Mesothelial cell of epicardium (in vitro differentiated cells): ENCODE results near the gene OR2AG1. TPM values are rescaled to one million over a fixed set of nuclear protein-coding genes. Genes with fewer than 3 reads are reported as not detected.

Experiments used
- DNase-seq, 2 experiments: peaks; one replicate each; pipeline ENCODE4 v3.0.0; 2021; ENCODE audit warnings: low spot score in 2 of 2; ENCODE audit not compliant: unreplicated experiment in 2 of 2
- H3K27ac Mint-ChIP-seq: 2 replicates; pipeline ENCODE4 v1.8.0; 2021; ENCODE audit warnings: mixed read lengths
- H3K27me3 Mint-ChIP-seq: 2 replicates; pipeline ENCODE4 v1.8.0; 2021; ENCODE audit warnings: low read depth, mixed read lengths
- H3K36me3 Mint-ChIP-seq: 2 replicates; pipeline ENCODE4 v1.8.0; 2021; ENCODE audit warnings: mixed read lengths
- H3K4me1 Mint-ChIP-seq: 2 replicates; pipeline ENCODE4 v1.8.0; 2021; ENCODE audit warnings: mixed read lengths
- H3K4me3 Mint-ChIP-seq: 2 replicates; pipeline ENCODE4 v1.8.0; 2021; ENCODE audit warnings: mild to moderate bottlenecking, moderate library complexity, mixed read lengths
- H3K9me3 Mint-ChIP-seq: 2 replicates; pipeline ENCODE4 v1.8.0; 2021; ENCODE audit warnings: mixed read lengths
- CTCF ChIP-seq: fragments of 200-600 bp; sonication (generic); IDR thresholded peaks from one replicate; pipeline ENCODE4 v1.5.0; 2021; ENCODE audit warnings: antibody characterized with exemption; ENCODE audit not compliant: unreplicated experiment
- total RNA-seq: library from RNA; stranded (reverse); gene quantifications from 3 replicates; pipeline ENCODE4 v1.2.1, GENCODE V29; 2021

The OR2AG1 gene, protein sequence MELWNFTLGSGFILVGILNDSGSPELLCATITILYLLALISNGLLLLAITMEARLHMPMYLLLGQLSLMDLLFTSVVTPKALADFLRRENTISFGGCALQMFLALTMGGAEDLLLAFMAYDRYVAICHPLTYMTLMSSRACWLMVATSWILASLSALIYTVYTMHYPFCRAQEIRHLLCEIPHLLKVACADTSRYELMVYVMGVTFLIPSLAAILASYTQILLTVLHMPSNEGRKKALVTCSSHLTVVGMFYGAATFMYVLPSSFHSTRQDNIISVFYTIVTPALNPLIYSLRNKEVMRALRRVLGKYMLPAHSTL
- total RNA-seq = not detected in 3 replicates

GRCh38 chr11:6782720-6783119 lies at the start of gene OR2AG1:
TSS of gene OR2AG1 (plus strand) at chr11:6783020. CDS start at chr11:6785038, 2,018 bp downstream.
- H3K27ac Mint-ChIP-seq = no peak within 1 kb of the TSS
- H3K4me1 Mint-ChIP-seq = no peaks in the 10 kb centered on the region
- no peaks in the 10 kb centered on the region for H3K36me3 Mint-ChIP-seq
- peaks cover 3% of the 10 kb centered on the region for H3K27me3 Mint-ChIP-seq
- DNase-seq = no peak
- TF ChIP-seq CTCF = no peak
- H3K9me3 Mint-ChIP-seq = no peaks in the 10 kb centered on the region
- H3K4me3 Mint-ChIP-seq = no peak within 1 kb of the TSS

DNA sequence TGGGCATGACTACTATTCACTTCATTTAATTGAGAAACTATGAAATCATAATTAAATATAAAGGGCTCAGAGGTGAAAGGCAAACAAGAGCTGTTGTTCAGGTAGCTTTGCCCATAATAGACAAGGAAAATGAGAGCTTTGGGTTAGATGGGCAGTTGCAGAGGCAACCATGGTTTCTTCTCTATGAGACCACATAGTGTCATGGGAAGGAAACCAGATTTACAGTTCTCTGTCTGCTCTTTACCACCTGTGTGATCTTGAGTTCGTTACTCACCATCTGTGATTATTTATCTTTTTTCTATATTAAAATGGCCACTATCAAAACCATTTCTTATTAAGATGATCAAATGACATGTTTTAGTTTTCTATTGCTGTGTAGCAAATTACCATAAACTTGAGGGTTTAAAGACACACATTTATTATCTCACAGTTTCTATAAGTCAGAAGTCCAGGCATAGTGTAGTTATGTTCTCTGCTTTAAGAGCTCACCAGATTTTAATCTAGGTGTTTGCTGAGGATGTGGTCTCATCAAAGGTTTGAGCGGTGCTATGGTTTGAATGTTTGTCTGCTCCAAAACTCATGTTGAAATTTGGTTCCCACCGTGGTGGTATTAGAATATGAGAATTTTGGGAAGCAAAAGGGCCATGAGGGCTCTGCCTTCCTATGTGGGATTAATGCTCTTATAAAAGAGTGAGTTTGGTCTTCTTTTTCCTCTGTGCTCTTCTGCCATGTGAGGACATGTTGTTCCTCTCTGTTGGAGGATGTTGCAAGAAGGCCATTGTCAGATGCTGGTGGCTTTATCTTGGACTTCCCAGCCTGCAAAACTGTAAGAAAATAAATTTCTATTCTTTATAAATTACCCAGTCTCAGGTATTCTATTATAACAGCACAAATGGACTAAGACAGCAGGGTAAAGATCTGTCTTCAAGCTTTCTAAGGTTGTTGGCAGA lies 49.2 kb upstream of the OR2AG1 start:
- Mint-ChIP-seq H3K9me3 (peaks cover 7% of the 10 kb centered on the region), H3K4me3 (no peak overlapping the region), H3K27me3 (peaks cover 10% of the 10 kb centered on the region), H3K4me1 (peaks cover 2% of the 10 kb centered on the region), H3K36me3 (no peaks in the 10 kb centered on the region), H3K27ac (no peak overlapping the region)
- no peak for TF ChIP-seq CTCF
- no peak for DNase-seq

DNA sequence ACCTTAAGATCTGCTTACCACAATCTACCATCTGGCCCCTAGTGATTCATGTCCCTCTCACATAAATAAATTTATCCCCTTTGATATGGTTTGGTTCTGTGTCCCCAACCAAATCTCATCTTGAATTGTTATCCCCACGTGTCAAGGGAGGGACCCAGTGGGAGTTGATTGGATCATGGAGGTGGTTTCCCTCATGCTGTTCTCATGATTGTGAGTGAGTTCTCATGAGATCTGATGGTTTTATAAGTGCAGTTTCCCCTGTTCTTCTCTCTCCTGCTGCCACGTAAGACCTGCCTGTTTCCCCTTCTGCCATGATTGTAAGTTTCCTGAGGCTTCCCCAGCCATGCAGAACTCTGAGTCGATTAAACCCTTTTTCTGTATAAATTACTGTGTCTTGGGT lies 48.2 kb upstream of the OR2AG1 start:
- Mint-ChIP-seq H3K27me3 (peaks cover 9% of the 10 kb centered on the region), H3K36me3 (no peaks in the 10 kb centered on the region), H3K27ac (no peak overlapping the region), H3K4me3 (no peak overlapping the region), H3K9me3 (peaks cover 7% of the 10 kb centered on the region), H3K4me1 (peaks cover 2% of the 10 kb centered on the region)
- TF ChIP-seq CTCF = no peak
- no peak for DNase-seq

DNA sequence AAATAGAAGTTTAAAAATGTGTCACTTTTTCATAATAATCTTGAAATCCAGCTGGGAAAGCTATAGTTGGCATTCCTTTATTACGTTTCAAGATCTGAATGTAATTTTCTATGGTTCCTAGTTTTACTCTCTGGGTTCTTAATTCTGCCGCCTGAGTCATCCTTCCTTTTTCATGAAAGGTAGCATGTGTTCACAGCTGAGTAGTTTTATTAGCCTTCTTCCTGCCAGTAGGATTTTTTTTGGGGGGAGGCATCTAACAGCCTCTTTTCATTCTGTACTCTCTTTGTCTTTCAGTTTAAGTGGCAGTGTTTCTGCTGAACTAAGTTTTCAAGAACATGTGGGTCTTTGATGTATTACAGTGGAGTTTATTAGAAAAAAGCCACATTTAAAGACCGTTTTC lies 47.5 kb upstream of the OR2AG1 start:
- no peak overlapping the region for H3K27ac Mint-ChIP-seq
- no peak overlapping the region for H3K4me3 Mint-ChIP-seq
- no peak for DNase-seq
- peaks cover 2% of the 10 kb centered on the region for H3K4me1 Mint-ChIP-seq
- no peak for TF ChIP-seq CTCF
- H3K9me3 Mint-ChIP-seq = peaks cover 7% of the 10 kb centered on the region
- peaks cover 11% of the 10 kb centered on the region for H3K27me3 Mint-ChIP-seq
- H3K36me3 Mint-ChIP-seq = no peaks in the 10 kb centered on the region

- Mint-ChIP-seq H3K9me3 (peaks cover 7% of the 10 kb centered on the region), H3K36me3 (no peaks in the 10 kb centered on the region), H3K4me3 (no peak overlapping the region), H3K4me1 (peaks cover 2% of the 10 kb centered on the region), H3K27me3 (peaks cover 13% of the 10 kb centered on the region), H3K27ac (no peak overlapping the region)
- TF ChIP-seq CTCF = no peak
- no peak for DNase-seq
These were observed 46.2 kb upstream of the OR2AG1 start for GRCh38 chr11:6736495-6737121.
